Testis (tissue), 3 donors: ENCODE results near the gene KCNQ1OT1. TPM values are rescaled to one million over a fixed set of nuclear protein-coding genes. Genes with fewer than 3 reads are reported as not detected.

ENCODE experiments used
- DNase-seq: peaks from one replicate; pipeline ENCODE4 v3.0.0-alpha.2; 2019
- H3K27ac ChIP-seq, 2 donors: fragments of 200-600 bp; sonication (generic); one replicate each; pipeline ENCODE4 v1.5.1; 2019
- H3K27me3 ChIP-seq: fragments of 200-600 bp; sonication (generic); one replicate; pipeline ENCODE4 v1.5.1; 2019
- H3K36me3 ChIP-seq: fragments of 200-600 bp; sonication (generic); one replicate; pipeline ENCODE4 v1.5.1; 2017; ENCODE audit warnings: low read depth; ENCODE audit errors: missing control alignments
- H3K4me1 ChIP-seq: fragments of 200-600 bp; sonication (generic); one replicate; pipeline ENCODE4 v1.5.1; 2019
- H3K4me3 ChIP-seq, 2 donors: fragments of 200-600 bp; sonication (generic); one replicate each; pipeline ENCODE4 v1.5.1; 2017 to 2019
- H3K9me3 ChIP-seq: fragments of 200-600 bp; sonication (generic); one replicate; pipeline ENCODE4 v1.5.1; 2017
- POLR2A ChIP-seq: fragments of 450-650 bp; IDR thresholded peaks from one replicate; pipeline ENCODE4 v1.6.1; 2017; ENCODE audit warnings: antibody characterized with exemption, mild to moderate bottlenecking, moderate library complexity
- WGBS, 2 donors: methylation state at CpG; one replicate each; pipeline ENCODE4 v1.1.5; 2018; 5-methylcytosine and 5-hydroxymethylcytosine counted together
- intact Hi-C: fragments of 100-400 bp; cut with DNase I; formaldehyde crosslinking; loops from one replicate; pipeline ENCODE4 v1.15.1; 2023; ENCODE audit warnings: low total_unique reads
- polyA plus RNA-seq: library from polyadenylated mRNA; stranded (reverse); fragments of 350-450 nt; fragmentation: Illumina TruSeq; extraction: RNeasy Lipid Tissue Mini Kit (QIAGEN cat#74804); gene quantifications from one replicate; pipeline ENCODE4 v1.2.3, GENCODE V29; 2014; ENCODE audit warnings: low read depth, low replicate concordance; ENCODE audit not compliant: insufficient read depth
- total RNA-seq, 2 donors: library from RNA; depleted of rRNA; stranded (reverse); fragments of >200 nt; gene quantifications; one replicate each; pipeline ENCODE4 v1.2.3, GENCODE V29; 2016
- TF ChIP-seq, protein P1 (sequence below), 3 experiments: fragments of 450-650 bp in 2 of 3; fragments of 200-600 bp in 1 of 3; sonication (generic) in 1 of 3; IDR thresholded peaks; one replicate each; pipeline ENCODE4 v1.5.1; 2016 to 2019; ENCODE audit warnings: antibody characterized with exemption in 3 of 3, mild to moderate bottlenecking in 2 of 3, moderate library complexity in 1 of 3

Gene KCNQ1OT1
- total and polyA plus RNA-seq, 3 donors from 2014 or later = 0.20 to 5.9 (median 4.0) TPM

DNA sequence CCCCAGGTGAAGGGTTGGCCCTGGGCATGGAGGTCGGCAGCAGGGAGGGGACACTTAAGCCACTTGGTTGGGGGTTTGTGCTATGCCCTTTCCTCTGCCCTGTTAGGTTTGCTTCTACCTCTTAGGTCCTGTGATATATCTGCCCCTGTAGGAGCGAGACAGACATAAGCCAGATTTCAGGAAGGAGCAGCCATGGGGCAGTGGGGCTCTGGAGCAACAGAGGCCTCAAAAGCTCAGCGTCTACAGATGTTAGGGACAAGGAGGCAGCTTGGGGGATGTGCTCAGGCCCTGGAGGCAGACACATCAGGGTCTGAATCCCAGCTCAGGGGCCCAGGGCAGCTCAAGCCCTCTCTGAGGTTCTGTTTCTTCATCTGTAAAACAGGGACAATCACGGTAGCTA is 27.2 kb upstream of the KCNQ1OT1 start:
- Histone ChIP-seq H3K27me3 (no peaks in the 10 kb centered on the region), H3K36me3 (no peaks in the 10 kb centered on the region), H3K27ac (no peak overlapping the region), H3K4me1 (peaks cover 6% of the 10 kb centered on the region), H3K4me3 (no peak overlapping the region), H3K9me3 (no peaks in the 10 kb centered on the region)
- no peak for DNase-seq
- TF ChIP-seq, protein P1, sequence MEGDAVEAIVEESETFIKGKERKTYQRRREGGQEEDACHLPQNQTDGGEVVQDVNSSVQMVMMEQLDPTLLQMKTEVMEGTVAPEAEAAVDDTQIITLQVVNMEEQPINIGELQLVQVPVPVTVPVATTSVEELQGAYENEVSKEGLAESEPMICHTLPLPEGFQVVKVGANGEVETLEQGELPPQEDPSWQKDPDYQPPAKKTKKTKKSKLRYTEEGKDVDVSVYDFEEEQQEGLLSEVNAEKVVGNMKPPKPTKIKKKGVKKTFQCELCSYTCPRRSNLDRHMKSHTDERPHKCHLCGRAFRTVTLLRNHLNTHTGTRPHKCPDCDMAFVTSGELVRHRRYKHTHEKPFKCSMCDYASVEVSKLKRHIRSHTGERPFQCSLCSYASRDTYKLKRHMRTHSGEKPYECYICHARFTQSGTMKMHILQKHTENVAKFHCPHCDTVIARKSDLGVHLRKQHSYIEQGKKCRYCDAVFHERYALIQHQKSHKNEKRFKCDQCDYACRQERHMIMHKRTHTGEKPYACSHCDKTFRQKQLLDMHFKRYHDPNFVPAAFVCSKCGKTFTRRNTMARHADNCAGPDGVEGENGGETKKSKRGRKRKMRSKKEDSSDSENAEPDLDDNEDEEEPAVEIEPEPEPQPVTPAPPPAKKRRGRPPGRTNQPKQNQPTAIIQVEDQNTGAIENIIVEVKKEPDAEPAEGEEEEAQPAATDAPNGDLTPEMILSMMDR (IDR thresholded peaks at IDR 0.05) = no peak
- no peak for TF ChIP-seq POLR2A
- intact Hi-C loops = no loop called here
- 95 to 97% methylated on average over 4 of the region's 4 CpGs for WGBS, 2 donors

DNA sequence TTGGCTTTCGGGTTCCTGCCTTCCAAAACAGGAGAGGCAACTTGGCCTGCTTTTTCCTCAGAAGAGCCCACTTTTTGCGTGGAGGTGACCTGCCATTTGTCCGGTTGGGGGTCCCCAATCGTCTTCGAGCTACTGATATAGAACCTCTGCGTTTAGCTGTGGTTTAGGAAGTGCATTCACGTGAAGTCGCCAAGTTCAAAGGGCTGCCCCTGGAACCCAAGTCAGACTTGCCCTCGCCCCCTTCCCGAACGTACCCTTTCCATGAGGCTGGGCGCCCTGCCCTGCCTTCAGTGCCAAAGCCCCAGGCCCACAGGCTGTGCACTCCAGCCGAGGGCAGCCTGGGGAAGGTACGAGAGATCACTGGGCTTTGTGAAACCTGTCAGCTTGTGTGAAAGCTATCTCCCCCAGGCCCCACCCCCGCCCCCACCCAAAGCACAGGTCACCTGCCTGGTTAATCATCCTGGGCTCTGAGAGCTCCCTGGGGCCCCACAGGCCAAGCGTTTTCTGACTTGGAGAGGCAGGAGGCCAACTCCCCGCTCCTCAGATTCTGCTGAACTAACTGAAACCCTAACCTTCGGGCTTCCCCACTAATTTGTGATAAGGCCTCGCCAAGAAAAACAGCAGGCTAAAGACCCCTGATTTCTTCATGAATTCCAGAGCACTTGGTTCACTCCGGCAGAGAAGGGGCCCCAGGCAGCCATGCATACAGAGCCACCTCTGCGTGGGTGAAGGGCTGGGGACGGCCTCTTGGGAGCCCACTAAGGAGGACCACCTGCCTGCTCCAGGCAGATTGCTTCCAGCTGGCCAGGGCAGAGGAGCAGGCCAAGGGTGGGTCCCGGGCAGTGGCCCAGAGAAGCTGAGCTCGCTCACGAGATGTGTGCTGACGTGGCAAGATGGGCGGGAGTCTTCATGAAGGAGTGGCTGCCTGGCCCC is 25.8 kb upstream of the KCNQ1OT1 start:
- Histone ChIP-seq H3K4me3 (no peak overlapping the region), H3K27me3 (no peaks in the 10 kb centered on the region), H3K4me1 (peaks cover 6% of the 10 kb centered on the region), H3K27ac (no peak overlapping the region), H3K36me3 (no peaks in the 10 kb centered on the region), H3K9me3 (no peaks in the 10 kb centered on the region)
- intact Hi-C loops = no loop called here
- peak; percentile 70 for DNase-seq
- no peak for TF ChIP-seq POLR2A
- TF ChIP-seq, protein P1 (IDR thresholded peaks at IDR 0.05) = no peak
- WGBS, 2 donors = 76 to 83% methylated on average over 10 to 27 of the region's 27 CpGs

DNA sequence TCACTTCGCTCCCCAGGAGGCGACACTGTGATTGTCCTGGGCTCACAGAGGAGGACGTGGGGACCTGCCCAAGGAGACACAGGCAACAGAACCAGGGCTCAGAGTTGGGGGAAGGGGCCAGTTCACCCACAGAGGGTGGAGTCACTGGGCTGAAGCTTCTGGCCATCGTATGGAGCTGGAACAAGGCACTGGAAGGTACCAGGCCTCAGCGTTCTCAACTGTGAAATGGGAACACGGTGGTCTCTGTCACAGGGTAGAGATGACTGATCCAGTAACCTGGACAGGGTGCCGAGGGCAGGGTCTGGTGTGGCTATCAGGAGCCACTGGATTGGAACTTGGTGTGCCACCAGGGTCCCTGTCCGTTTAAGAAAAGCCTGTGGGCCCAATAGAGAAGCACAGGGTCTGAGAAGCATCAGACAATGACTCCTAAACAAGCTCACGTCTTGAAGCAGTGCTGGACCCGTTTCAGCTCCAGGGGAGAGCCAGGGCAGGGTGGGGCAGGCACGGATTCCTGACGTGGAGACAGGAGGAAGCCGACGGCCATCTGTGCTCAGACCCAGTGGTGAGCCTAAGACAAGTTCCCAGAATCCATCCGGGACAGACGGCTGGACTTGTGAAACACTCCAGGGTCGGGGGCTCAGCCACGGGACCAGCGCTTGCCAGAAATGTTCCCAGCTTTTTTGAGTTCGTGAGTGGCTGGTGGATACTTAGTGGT is 25.0 kb upstream of the KCNQ1OT1 start:
- no peak overlapping the region for H3K27ac ChIP-seq

DNA sequence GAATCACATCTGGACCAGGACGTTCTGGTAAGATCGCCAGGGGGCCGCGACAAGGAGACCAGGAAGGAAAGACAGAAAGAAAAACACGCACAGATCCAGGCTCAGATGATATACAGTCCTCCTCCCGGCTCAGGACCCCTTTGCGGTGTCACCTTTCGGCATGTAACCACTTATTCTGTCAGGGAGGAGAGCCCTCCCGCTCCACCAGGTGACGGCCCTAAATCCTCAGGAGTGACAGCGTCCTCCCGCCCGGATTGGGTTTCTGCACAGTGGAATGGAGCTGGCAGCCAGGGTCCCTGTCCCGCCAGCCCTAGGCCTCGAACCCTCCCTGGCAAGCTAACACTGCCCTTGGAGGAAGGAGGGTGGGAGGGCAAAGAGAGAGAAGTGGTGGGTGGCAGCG is 24.3 kb upstream of the KCNQ1OT1 start:
- intact Hi-C loops = no loop called here
- peaks cover 6% of the 10 kb centered on the region for H3K4me1 ChIP-seq
- no peak for DNase-seq
- H3K27ac ChIP-seq = no peak overlapping the region
- no peak overlapping the region for H3K4me3 ChIP-seq
- H3K27me3 ChIP-seq = no peaks in the 10 kb centered on the region
- WGBS, 2 donors = 88 to 89% methylated on average over 8 to 16 of the region's 16 CpGs
- H3K36me3 ChIP-seq = no peaks in the 10 kb centered on the region
- TF ChIP-seq POLR2A = no peak
- TF ChIP-seq, protein P1 (IDR thresholded peaks at IDR 0.05) = no peak
- H3K9me3 ChIP-seq = no peaks in the 10 kb centered on the region

More for the DNA sequence above, 25.0 kb upstream of the KCNQ1OT1 start:
- Histone ChIP-seq H3K9me3 (no peaks in the 10 kb centered on the region), H3K27me3 (no peaks in the 10 kb centered on the region), H3K36me3 (no peaks in the 10 kb centered on the region), H3K4me1 (peaks cover 6% of the 10 kb centered on the region), H3K4me3 (no peak overlapping the region)
- TF ChIP-seq POLR2A = no peak
- TF ChIP-seq, protein P1 (IDR thresholded peaks at IDR 0.05) = no peak
- intact Hi-C loops = no loop called here
- peak; percentile 52 for DNase-seq
- WGBS, 2 donors = 68 to 75% methylated on average over 14 to 20 of the region's 20 CpGs
